ENCODE measurements around the gene ADM5.

Gene ADM5

DNA sequence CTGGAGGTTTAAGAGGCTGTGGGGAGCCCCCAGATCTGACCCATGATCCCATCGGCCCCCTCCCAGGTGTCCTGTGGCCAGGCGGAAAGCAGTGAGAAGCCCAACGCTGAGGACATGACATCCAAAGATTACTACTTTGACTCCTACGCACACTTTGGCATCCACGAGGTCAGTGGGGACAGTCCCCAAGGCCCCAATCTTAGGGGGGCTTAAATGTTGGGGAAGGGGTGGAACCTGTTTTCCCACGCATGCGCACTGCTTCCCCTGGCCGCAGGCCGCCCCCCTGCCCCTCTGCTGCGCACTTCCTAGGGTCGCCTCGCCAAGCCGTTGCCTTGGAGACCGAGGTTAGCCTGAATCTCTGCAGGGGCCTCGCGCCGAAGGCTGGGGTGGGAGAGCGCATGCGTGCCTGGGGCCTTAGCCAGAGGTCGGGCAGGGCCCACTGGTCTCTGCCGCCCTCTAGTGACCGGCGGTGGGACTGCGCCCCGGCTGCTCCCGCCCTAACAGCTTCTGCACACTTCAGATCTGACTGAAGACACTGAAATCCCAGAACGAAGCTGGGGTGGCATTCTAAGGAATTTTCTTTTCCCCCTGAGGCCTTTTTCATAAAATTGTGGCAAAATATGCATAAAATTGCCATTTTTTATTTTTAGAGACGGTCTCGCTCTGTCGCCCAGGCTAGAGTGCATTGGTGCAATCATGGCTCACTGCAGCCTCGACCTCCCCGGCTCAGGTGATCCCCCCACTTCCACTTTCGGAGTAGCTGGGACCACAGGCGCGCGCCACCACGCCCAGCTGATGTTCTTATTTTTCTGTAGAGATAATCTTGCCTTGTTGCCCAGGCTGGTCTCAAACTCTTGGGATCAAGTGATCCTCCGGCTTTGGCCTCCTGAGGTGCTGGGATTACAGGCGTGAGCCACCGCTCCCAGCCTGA, 8.7 kb upstream of the ADM5 start:
- peak; percentile 74 for DNase-seq (ENCODE audit: low read depth)

DNA sequence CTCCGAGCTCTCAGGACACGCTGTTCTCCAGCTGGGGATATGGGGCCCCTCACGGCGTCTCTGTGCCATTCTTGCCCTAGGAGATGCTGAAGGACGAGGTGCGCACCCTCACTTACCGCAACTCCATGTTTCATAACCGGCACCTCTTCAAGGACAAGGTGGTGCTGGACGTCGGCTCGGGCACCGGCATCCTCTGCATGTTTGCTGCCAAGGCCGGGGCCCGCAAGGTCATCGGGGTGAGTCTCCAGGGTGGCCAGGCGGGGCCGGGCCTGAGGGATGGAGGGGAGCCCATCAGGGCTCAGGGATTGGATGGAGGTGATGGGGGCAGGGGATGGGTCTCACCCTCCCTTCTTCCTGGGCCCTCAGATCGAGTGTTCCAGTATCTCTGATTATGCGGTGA, 7.6 kb upstream of the ADM5 start:
- DNase-seq (ENCODE audit: low read depth), result no peak

DNA sequence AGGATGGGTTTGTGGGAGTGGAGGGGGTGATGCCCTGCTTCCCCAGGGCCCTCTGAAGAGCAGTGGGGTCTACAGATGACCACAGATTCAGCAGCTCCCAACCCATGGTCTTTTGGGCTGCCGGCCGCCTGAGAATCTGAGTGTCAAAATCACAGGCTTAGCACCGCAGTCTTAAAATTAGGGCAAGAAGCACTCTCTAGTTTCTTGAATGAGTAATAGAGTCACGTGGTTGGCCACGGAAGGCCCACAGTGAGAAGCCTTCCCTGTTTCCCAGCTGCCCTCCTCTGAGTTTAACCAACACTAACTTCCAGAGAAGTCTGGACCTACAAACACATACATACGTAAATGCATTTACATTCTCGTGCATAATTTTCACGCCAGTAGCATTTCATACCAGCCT, 7.1 kb upstream of the ADM5 start:
- peak; percentile 38 for DNase-seq (ENCODE audit: low read depth)

DNA sequence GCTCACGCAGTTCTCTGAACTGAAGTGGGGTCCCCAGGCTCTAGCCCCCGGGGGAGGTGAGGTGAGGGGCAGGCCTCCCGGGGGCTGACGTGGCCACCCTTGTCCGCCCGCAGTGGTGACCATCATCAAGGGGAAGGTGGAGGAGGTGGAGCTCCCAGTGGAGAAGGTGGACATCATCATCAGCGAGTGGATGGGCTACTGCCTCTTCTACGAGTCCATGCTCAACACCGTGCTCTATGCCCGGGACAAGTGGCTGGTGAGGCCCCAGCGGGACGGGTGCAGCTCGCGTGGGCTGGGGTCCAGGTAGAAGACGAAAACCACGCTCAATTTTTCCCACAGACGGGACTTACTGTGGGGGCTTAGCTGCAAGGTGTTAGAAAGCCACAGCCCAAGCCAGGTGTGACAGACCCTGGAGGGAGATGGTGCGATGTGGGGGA, 5.6 kb upstream of the ADM5 start:
- no peak for DNase-seq (ENCODE audit: low read depth)

DNA sequence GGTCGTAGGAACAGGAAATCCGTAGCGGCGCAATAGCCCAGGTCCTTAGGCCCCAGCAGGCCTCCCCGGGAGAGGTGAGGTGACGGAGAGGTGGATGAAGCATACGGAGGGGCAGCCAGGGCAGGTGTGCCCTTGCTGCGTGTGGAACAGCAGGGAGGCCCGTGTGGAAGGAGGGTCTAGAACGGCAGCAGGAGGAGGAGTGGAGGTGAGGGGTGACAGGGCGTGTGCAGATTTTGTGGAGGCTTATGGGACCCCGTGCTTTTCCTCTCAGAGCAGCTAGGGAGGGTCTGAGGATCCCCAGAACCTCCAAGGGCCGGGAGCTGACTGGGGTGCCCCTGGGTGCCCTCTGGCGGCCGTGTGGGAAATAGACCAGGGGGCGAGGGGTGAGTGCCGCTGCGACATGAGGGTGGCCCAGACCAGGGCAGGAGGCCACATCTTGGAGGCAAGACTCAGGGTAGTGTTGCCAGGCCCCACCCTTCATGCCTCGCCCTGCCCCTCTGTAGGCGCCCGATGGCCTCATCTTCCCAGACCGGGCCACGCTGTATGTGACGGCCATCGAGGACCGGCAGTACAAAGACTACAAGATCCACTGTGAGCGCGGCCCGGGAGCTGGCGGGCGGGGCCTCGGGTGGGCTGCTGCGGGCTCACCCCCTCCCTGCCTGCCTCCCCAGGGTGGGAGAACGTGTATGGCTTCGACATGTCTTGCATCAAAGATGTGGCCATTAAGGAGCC, 5.0 kb upstream of the ADM5 start:
- no peak for DNase-seq (ENCODE audit: low read depth)

DNA sequence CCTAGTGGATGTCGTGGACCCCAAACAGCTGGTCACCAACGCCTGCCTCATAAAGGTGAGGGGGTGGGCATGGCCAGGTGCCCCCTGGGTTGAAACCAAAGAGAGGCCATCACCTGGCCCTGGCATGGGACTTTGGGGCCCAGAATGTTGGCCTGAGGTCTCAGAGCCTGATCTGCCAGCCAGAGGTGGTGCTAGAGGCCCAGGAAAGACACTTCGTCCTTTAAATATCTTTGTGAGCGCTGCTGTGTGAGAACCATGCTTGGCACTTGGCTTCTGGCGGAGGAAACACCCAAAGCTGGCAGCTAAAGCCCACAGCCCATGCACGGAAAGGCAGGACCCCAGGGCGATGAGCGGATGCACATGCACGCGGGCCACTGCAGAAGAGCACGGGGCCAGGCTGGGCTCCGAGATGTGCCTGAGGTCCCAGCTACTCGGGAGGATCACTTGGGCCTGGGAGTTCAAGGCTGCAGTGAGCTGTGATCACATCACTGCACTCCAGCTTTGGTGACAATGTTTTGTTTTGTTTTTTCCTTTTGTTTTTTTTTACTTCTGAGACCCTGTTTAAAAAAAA, 4.3 kb upstream of the ADM5 start:
- DNase-seq (ENCODE audit: low read depth), result no peak

DNA sequence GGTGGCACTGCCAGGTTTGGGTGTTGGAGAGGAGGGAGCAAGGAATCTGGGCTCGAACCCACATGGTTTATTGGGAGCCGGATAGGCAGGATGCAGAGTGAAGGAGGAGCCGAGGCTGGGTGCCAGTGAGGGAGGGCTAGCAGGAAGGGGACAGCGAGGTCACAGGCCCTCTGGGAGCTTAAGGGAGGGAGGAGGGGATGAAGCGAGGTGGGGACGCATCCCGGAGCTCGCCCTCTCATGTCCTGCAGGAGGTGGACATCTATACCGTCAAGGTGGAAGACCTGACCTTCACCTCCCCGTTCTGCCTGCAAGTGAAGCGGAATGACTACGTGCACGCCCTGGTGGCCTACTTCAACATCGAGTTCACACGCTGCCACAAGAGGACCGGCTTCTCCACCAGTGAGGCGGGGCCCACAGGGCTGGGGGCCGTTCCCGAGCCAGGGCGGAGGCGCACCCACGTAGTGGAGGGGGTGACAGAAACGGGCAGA, 3.5 kb upstream of the ADM5 start:
- DNase-seq (ENCODE audit: low read depth), result no peak

DNA sequence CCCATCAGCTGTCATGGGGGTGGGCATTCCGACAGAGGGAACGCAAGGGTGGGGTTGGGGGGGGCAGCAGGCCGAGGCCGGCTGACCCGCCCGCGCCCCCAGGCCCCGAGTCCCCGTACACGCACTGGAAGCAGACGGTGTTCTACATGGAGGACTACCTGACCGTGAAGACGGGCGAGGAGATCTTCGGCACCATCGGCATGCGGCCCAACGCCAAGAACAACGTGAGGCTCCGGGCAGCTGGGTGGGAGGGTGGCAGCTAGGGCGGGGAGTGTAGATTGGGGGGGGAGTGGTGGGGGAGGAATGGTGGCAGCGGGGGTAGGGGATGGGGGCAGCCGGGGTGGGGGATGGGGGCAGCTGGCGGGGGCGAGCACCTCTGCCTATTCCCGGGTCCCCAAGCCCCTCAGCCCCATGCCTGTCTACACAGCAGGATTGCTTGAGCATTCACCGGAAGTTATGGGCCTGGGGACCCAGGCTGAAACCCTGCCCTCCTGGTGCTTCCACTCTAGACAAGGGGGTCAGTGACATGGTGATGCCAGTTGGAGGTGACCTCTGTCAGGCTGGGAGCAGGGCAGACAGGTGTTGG, 2.8 kb upstream of the ADM5 start:
- no peak for DNase-seq (ENCODE audit: low read depth)

DNA sequence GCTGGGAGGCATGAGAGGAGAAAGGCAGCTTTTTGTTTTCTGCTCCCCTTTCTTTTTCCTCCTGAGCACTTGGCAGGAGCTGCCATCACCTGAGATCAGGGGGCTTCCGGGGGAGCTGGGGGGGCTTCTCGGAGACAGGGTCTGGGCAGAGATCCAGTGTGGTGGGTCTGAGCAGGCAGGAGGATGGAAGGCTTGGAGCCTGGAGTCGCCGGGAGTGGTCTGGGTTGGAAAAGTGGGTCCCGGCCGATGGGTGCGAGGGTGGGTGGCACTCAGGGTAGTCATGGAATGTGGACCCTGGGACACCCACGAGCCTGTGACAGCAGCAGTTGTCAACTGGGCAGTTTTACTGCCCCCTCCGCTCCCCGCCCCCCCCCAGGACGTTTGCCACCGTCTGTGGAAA, 2.2 kb upstream of the ADM5 start:
- no peak for DNase-seq (ENCODE audit: low read depth)

DNA sequence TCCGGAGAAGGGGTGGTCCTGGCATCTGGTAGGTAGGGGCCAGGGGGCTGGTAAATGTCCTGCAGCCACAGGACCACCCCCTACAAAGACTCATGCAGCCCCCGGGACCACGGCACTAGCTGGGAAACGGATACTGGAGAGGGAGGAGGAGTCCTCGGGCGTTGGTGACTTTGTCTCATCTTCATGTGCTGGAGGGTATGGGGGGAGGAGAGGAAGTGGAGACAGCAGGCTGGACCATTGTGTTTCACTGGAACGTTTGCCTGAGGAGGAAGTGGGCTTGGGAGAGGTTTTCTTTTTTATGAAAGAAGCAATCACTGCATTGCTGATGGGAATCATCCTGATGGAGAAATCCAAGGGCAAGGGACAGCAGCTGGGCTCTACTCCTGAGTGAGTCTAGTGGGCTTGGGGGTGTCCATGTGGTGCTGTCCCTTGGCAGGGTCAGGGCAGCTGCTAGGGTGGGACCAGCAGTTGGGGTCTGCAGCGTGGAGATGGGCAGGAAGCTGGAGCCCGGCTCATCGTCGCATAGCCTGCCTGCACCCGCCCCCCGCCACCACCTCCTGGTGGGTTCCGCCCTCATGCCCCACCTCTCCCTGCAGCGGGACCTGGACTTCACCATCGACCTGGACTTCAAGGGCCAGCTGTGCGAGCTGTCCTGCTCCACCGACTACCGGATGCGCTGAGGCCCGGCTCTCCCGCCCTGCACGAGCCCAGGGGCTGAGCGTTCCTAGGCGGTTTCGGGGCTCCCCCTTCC, 1.7 kb upstream of the ADM5 start:
- no peak for DNase-seq (ENCODE audit: low read depth)

DNA sequence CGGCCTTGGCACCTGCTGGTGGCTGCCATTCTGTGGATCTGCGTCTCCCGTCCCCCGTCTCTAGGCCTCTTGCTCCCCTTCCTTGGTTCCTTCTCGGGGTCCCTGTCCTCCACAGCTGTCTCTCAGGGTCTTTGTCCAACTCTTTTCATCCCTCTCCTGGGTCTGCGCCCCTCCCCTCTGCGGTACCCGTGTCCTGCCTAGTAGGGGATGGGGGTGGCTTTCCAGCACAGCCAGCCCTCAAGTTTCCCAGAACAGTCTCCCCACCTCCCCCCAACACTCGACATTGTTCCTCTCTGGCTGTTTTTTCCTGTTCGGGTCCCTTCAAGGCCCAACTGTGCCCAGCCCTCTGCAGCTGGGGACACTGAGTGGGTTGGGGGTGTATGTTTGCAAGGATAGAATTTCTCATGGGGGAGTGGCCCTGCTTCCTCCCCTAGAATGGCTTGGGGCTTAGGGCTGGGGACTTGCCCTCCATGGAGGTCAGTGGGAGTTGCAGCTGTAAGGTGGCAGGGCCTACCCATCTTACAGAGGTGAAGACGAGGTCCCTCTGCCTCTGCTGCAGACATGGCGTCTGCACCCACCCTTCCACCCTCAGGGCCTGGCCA, 762 bp upstream of the ADM5 start:
- no peak for DNase-seq (ENCODE audit: low read depth)

DNA sequence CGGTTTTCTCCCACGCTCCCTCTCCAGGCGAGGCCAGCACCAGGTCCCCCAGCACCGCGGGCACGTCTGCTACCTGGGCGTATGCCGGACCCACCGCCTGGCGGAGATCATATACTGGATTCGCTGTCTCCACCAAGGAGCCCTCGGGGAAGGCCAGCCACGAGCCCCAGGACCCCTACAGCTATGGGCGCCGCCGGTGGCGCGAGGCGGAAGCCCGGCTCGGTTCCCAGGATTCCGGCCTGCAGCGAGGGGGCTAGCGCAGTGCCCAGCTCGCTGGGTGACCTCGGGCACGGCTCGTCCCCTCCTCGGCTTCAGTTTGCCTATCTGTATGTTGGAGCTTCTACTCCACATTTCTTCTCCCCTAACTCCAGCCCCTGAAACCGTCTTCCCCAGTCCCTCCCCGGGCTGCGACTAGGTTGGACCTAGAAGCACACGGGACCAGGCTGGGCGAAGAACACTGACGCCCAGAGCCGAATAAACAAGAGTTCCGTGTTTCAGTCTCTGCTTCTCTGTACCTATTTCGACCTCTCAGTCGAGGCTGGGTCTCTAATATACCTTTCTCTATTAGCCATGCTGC, 773 bp downstream of the ADM5 start:
- no peak for DNase-seq (ENCODE audit: low read depth)

DNA sequence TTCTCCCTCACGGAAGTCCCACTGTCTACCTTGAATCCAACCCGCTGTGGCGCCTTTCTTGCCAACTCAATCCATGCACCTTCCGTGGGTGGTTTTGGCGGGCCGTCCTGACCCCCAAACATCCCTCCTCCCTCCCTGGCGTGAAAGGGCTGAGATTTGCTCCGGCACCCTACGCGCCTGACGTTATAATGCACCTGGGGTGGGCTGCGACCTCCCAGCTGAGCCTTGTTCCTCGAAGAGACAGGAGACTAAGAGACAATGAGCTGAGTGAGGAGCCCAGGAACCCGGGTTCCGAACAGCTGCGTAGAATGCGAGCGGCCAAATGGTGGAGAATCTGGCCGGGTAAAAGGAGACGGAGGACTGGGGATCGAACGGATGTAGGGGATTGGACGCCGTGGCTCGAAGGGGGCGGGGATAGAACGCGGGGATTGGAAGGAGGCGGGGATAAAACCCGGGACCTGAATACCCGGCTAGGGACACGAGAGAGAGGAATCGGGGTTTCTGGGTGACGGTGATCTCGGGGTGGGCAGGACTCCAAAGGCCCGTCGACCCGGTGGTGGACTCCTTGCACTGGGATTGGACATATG, 1.4 kb downstream of the ADM5 start, which contains the start of gene CPT1C:
CPT1C (plus strand) TSS at position 461 of the 587 bp plus-strand sequence. CDS start 1,137 bp downstream, outside the sequence.
- DNase-seq (ENCODE audit: low read depth), result peak; percentile 63

DNA sequence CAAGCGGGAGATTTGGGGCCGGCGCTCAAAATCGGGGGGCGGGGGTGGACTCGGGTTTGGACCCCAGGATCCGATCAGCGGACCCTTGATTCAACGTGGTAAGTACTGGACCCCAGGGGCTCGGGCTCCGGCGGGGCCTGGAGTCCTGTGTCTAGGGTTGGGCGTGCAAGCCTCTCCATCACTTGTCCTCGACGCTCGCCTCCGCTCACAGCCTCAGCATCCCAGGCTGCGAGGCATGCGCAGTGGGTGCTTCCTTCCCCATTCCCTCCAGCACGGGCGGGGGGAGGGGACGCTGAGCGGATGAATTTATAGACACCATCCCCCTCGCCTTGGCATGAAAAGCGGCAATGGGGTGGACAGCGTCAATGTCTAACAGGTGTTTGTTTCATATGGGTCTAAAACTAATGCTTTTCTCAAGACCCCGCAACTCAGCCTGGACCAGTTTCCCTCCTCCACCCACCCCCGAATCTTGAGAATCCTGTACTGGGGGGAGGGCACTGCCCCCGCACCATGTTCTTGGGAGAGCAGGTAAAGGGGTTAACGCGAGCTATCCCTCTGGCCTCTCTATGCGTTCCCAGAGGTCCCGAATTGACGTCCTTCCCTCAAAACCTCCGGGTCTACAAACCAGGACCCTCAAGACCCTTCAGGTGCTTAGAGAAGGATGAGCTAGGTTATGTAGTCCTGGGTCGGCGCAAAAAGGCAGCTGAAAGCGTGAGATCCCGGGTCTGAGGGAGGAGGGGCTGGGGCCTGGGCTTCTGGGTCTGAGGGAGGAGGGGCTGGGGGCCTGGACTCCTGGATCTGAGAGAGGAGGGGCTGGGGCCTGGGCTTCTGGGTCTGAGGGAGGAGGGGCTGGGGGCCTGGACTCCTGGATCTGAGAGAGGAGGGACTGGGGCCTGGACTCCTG, 2.1 kb downstream of the ADM5 start:
- DNase-seq (ENCODE audit: low read depth), result peak; percentile 48

DNA sequence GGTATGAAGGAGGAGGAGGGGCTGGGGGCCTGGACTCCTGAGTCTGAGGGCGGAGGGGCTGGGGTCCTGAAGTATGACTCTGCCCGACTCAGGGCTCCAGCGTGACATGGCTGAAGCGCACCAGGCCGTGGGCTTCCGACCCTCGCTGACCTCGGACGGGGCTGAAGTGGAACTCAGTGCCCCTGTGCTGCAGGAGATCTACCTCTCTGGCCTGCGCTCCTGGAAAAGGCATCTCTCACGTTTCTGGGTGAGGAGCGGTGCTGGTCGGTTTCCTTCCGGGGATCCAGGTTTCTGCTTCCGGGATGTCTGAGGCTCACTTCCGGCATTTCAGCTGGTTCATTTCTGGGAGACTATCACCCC, 2.7 kb downstream of the ADM5 start:
- DNase-seq (ENCODE audit: low read depth), result no peak

DNA sequence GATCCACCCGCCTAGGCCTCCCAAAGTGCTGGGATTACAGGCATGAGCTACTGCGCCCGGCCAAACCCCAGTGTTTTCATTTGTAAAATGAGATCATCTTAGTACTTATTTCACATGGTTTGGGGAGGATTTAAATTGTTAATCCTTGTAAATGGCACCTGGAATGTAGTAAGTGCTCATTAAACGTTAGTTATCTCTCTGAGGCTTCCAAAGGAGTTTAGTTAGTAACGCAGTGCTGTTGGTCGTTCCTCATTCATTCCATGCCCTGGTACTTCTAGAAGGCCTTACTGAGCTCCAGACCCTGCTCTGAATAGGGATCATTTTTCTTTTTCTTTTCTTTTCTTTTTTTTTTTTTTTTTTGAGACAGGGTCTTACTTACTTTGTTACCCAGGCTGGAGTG, 6.7 kb downstream of the ADM5 start:
- no peak for DNase-seq (ENCODE audit: low read depth)

DNA sequence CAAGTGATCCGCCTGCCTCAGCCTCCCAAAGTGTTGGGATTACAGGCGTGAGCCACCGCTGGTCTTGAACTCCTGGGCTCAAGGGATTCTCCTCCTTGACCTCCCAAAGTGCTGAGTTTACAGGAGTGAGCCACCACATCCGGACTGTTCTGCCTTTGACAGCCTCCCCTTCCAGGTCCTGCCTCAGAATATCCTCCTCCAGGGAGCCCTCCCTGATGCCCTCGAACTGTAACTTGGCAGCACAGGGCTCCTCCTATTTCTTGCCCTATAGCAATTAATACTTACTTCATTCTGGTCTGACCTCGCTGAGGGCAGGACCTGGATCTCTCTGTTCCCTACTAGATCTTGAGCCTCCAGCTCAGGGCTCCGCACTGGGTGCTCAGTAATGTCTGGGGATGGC, 7.5 kb downstream of the ADM5 start:
- no peak for DNase-seq (ENCODE audit: low read depth)

DNA sequence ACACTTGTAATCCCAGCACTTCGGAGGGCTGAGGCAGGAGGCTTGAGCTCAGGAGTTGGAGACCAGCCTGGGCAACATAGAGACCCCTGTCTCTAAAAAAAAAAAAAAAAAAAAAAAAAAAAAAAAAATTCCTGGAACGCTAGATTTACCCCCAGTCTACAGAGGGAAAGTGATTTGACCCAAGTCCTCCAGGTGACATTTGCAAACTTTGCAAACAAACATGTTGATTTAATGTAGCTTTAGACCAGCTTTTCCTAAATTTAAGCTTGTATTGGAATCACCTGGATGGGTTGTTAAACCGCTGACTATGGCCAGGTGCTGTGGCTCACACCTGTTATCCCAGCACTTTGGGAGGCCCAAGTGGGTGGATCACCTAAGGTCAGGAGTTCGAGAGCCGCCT, 10.0 kb downstream of the ADM5 start:
- DNase-seq (ENCODE audit: low read depth), result no peak

DNA sequence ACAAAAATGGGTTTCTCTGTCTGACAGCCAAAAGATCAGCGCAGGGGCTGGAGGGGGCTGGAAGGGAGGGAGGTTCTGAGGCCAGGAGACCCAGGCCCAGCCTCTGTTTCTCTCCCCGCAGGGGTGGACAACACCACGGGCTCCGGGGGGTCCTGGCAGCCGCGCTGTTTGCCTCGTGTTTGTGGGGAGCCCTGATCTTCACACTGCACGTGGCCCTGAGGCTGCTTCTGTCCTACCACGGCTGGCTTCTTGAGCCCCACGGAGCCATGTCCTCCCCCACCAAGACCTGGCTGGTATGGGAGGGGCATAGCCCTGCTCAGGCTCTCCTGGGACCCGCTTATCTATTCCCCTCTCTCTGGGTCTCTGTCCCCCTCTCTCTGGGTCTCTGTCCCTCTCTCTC, 11.2 kb downstream of the ADM5 start:
- no peak for DNase-seq (ENCODE audit: low read depth)

All from fibroblast of gingiva (primary cell).